HEK293 (cell line): ENCODE measurements around the gene TMEM161B.

Experiments used
- KLF1 ChIP-seq: fragments of 450-650 bp; formaldehyde crosslinking; IDR thresholded peaks from 2 replicates; pipeline ENCODE4 v1.5.1; 2016; ENCODE audit warnings: missing biosample characterization, missing genetic modification characterization
- SALL2 ChIP-seq: fragments of 450-650 bp; formaldehyde crosslinking; IDR thresholded peaks from 2 replicates; pipeline ENCODE4 v1.5.0; 2017; ENCODE audit warnings: missing biosample characterization, mild to moderate bottlenecking, missing genetic modification characterization, borderline replicate concordance
- TSHZ1 ChIP-seq: fragments of 450-650 bp; formaldehyde crosslinking; IDR thresholded peaks from 2 replicates; pipeline ENCODE4 v1.5.1; 2016; ENCODE audit warnings: missing biosample characterization, missing genetic modification characterization, borderline replicate concordance
- ZNF114 ChIP-seq: fragments of 450-650 bp; formaldehyde crosslinking; IDR thresholded peaks from 2 replicates; pipeline ENCODE4 v1.5.0; 2017; ENCODE audit warnings: missing biosample characterization, missing genetic modification characterization
- ZNF555 ChIP-seq: fragments of 450-650 bp; formaldehyde crosslinking; conservative IDR thresholded peaks from 2 replicates; pipeline ENCODE4 v1.5.1; 2017; ENCODE audit warnings: missing biosample characterization, mild to moderate bottlenecking, missing genetic modification characterization, inconsistent platforms

DNA sequence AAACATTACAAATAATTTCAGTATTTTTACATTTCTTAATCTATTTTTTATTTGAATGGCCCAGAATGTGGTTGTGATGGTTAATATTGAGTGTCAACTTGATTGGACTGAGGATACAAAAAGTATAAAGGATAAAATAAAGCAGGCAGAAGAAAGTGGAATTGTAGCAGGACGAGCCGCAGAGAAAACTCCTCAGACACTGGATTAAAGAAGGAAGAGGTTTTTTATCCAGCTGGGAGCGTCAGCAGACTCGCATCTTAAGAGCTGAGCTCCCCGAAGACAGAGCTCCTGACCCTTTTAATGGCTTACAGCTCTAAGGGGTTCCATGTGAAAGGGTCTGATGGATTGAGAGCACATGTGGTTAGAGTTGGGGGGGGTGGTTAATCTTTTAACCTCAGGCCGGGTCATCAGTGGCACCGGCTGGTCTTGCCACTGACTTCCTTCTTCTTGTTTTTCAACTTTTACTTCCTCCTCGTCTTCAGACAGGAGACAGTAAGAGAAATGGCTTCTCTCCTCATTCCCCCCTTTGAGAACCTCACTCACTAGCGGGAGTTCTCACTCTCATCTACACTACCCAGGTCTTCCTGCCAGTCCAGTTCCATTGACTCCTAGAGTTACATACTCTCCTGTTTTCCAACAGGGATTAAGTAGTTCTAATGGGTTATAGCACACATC is 80.0 kb downstream of the TMEM161B start:
- TF ChIP-seq SALL2 (tag by site-specific recombination) (no peak), ZNF555 (tag by site-specific recombination) (no peak), TSHZ1 (tag by site-specific recombination) (no peak), KLF1 (no peak), ZNF114 (tag by site-specific recombination) (no peak)
